HG03442 (cell line): ENCODE results near the gene PSMA1.
"Not testable (repeated sequence)": the region's sequence is repeated elsewhere in the genome, so short reads cannot be mapped to it uniquely, and the experiment has no call there.

ENCODE experiments used
- ATAC-seq: cut with Tn5 transposase; IDR thresholded peaks from one replicate; pipeline ENCODE4 v1.9.1; 2021; ENCODE audit warnings: mild to moderate bottlenecking, moderate library complexity; ENCODE audit not compliant: unreplicated experiment

Gene PSMA1

DNA sequence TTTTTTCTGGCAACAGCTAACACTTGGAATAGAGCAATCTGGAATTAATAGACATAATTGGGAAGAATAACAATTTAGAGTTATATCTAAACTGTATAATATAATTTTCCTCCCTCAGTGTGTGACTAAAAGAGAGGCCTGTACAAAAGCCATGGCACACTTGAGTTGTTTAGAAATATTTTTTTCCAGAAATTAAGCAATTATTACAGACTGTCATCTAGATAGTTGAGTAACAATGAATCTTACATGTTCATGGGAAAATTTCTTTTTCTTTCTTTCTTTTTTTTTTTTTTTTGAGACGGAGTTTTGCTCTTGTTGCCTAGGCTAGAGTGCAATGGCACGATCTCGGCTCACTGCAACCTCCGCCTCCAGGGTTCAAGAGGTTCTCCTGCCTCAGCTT is 15.0 kb upstream of the PSMA1 start:
- ATAC-seq: not testable (repeated sequence)

DNA sequence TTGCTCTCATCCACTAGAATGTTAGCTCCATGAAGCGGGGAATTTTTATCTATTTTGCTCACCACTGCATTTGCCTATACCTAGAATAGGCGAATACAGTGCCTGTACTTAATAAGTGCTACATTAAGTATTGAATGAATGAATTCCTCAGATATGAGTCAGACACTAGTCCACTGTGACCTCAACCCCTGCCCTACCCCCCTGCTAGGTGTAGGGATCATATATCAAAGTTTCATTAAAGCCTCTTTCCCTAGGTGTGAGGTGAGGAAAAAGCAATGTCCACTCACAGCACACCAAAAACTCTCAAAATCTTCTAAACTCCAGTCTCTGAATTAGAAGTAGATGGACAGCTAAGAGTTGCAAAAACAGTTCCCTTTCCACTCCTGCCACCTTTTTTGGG is 9.8 kb upstream of the PSMA1 start:
- ATAC-seq: no peak

DNA sequence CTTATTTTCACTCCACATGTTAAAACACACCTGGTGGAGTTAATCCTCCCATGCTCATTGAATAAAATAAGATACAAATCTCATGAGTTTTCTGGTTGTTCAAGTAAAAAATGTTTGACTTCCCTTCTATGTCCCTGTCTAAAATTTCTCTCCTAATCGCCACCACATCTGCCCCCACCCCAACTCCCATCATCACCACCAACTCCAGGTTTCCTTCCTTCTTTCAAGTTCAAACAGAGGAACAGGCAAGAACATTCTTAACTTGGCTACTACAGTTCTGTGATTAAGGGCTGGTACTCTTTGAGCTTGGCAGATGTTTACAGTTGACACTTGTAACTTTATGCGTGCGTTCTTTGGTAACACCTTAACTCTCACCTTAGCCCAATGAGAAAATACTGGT is 9.1 kb upstream of the PSMA1 start:
- ATAC-seq: no peak

DNA sequence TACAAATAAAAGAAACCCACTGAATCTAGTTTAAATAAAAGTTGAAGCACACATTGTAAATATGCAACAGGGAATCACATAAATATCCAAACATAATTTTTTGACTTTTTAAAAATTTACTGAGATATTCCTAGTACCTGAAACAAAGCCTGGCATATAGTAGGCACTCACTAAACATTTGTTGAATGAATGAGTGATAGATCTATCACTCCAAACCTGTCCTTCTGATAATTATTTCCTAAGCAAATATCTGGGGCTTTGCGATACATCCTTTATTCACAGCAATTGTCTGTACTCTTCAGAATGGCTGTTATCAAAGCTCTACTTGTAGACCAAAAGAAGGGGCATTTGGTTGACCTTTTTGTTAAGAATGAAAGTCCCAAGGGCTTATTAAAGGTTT is 2.6 kb upstream of the PSMA1 start:
- no peak for ATAC-seq

DNA sequence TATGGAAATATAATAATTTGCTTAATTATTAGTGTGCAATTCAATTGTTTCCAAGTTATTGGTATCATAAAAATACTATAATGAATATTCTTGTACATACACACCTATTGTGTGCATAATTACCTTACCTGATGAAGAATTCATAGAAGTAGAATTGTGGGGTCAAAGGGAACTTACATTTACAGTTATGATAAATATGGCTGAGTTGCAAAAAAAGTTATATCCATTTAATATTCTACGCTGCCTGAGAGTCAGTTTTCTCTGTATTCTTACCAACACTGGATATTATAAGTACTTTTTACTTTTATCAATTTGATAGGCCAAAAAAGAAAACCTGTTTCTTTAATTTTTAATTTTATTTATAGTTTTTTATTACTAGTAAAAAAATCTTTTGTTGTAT is 2.1 kb upstream of the PSMA1 start:
- ATAC-seq: no peak

DNA sequence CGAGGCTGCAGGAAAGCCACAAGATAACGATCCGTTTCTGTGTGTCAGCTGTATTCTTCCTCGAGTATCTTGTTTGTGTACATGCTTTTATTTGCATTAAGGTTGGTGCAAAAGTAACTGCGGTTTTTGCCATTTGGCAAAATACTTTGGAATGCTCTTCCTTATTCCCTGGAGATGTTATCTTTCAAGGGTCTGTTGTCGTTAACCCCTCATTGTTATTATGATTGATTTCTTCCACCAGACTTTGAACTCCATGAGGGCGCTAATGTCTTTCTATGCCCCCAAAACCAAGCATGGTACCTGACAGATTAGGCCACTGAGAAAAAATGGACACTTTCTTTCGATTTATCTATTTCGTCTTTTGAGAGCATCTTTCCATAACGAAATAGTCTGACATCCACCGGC is 563 bp upstream of the PSMA1 start:
- no peak for ATAC-seq

DNA sequence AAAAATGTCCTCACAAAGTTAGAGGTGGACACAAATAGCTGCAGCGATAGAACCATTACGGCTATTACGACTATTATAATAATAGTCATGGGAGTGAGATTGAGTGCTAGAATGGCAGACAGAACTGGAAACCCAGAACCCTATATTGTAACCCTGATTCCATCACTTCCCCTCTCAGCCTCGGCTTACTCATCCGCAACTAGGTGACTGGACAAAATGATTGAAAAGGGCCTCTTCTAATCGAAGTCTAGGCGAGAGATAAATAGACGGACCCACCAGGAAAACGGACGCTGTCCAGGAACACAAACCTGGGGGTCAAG is 629 bp downstream of the PSMA1 start:
- peak; percentile 2 for ATAC-seq

DNA sequence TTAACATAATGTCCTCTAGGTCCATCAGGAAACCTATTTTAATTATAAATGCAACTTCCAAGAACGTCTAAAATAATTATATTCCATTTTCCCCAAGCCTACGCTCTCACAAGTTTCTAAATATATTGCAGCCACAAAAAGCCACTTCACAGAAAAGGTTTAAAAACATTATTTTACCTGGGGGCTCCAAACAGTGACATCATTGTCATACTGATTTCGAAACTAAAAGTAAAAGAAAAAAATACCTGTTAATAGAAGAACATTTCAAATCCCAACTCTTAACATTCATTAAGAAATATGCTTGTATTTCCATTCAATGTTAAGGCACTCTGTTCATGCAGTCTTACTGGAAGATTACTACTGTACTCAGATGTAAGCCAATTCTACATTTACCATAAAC is 1.4 kb downstream of the PSMA1 start:
- no peak for ATAC-seq

DNA sequence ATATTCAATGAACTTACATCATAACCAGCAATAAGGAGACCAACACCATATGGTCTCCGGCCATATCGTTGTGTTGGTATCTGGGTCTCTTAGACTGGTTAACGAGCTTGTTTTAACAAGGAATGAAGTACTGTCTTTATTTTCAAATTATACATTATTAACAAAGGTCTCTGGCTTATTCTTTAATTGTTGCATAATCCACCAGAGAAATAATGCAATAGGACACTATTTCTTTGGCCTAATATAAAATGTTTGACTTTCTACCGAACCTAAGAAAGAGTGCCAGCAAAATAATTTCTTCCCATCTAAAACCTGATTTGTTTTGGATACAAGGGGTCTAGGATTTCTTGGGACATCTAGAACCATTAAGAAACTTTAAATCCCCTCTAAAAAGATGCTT is 6.4 kb downstream of the PSMA1 start:
- no peak for ATAC-seq

DNA sequence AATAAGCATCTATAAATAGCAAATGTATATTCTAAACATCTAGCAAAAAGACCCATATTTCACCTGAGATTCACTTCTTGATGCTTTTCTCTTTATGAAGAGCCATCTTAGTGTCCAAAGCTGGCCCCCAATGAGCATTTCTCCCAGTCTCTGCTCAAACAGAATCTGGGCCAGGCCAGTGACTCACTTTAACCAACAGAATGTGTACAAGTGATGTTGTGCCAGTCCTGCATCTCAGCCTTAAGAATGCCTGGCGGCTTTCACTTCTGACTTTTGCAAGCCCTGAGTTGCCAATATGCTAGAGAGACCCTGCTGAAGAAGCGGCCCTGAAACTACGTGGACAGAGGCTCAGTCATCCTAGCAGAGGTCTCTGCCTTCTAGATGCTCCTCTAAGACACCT is 13.7 kb downstream of the PSMA1 start:
- ATAC-seq: no peak

DNA sequence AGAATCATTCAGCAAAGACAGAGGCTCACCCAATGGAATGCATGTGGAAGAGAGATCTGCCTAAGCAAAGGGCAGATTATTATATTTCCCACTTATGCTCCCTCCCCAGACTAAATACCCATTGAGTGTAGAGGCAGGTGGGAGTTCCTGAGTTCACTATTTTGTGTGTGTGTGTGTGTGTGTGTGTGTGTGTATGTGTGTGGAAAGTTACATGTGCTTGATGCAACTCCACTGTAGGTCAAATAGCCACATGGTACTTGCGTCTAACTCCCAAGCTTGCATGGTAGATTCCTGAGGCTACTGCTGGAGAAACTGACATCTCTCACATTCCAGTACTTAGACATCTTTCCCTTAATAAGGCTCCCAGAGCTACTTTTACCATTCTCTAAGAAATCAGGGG is 17.2 kb downstream of the PSMA1 start:
- ATAC-seq: no peak

DNA sequence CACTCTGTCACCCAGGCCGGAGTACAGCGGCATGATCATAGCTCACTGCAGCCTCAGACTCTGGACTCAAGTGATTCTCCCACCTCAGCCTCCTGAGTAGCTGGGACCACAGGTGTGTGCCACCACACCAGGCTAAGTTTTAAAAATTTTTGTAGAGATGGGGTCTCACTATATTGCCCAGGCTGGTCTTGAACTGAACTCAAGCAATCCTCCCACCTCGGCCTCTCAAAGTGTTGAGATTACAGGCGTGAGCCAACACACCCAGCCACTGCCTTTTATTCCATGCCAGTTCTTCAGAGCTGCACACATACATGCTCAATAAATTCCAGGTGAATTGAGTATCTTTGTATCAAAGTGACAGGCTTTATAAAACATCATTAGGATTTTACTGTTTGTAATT is 18.1 kb downstream of the PSMA1 start:
- ATAC-seq: no peak

DNA sequence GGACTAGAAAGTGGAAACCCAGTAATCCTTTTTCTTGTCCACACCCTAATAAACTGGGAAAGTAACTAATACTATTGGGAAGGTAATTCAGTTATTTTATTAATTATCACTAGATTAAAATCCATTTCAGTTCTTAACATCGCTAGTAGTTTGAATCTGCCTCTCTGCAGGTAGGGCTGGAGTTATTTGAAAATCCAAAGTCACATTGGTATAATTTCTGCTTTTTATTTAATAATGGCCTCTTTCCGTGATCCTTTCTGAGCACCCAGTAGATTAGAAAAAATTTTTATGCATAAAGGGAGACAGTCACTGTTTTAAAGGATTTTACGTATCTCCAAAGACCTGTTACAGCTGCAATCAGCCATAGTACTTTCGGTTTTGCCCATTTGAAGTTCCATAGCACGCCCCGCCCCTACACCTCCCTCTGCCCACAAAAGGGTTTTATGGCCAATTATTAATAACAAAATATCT is 20.0 kb downstream of the PSMA1 start:
- peak; percentile 47 for ATAC-seq

DNA sequence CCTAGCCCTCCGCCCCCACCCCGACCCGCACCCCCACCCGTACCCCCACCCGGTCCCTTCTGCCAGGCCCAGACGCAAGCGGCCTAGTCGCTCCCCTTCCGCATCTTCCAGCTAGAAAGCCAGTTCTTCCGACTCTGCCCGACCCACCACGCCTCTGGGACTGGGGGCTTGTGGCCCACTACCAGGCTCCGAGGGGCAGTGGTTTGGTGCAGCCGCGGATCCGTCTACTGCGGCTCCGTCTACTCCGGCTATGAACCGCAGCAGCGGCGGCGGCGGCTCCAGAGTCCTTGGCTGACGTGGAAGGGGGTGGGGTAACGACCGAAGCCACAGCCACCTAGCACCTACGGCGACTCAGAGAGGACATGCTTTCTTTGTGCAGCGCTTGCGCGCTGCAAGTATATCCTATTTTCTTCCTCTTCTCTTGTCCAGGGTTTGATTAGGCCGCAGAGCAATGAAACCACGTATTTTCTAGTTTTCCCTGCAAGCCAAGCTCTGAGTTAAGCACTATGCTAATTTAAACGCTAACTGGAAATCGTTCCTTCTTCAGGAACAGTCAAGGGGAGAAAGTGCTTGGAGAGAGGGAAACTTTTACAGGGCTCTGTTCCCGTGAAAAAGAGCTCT is 20.5 kb downstream of the PSMA1 start, which contains the start of gene COPB1:
Gene COPB1 (minus strand): TSS at position 252 of the 621 bp plus-strand sequence. CDS start 883 bp downstream, outside the sequence.
- ATAC-seq: peak; percentile 92

DNA sequence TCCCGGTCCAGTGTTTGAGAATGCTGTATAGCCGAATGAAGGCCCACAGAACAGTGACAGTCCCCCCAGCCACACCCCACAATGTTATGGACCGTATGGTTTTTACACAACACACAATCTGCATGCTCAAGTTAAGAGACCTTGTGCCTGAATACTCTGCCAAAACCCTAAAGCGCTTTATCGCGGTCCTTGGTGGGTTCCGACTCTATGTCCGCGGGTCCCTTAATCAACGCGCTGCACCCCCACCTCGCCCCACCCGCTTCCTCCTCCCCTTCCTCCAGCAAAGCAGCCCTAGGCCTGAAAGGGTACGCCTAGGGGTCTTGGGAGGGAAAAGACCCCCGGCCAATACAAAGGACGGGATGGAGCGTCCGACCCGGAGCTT is 21.0 kb downstream of the PSMA1 start:
- ATAC-seq: peak; percentile 4

DNA sequence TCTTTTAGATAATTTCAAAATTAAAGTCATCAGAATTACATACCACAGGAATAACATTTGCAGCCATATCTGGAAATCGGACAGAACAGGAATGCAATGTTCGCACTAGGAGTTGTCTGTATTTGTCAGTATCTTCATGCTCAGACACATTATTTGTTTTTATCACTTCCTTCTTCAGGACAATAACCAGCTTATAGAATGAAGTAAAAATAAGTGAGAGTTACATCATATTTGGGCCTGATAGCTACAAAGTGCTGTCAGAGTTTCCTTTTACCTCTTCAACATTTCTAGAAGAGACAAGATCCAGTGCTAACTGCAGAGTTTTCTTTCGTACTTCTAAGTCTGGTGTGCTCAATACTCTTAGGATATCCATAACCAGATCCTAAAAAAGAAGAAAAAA is 39.5 kb downstream of the PSMA1 start:
- no peak for ATAC-seq

DNA sequence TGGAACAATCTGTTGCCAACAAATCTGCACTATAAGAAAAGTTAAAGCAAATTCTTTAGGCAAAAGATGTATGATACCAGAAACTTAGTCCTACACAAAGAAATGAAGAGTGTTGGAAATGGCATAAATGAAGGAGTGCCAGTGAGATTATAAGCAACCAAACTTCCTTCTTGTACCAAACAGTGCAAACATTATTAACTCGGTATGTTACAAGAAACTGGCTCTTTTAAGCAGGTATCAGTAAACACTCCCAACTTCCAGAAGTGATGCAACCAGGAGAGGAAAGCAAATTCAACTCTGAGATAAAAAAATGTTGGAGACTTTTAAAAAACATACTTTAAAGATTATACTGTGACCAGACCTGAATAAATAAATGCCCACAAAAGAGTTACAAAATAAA is 49.1 kb downstream of the PSMA1 start:
- no peak for ATAC-seq

DNA sequence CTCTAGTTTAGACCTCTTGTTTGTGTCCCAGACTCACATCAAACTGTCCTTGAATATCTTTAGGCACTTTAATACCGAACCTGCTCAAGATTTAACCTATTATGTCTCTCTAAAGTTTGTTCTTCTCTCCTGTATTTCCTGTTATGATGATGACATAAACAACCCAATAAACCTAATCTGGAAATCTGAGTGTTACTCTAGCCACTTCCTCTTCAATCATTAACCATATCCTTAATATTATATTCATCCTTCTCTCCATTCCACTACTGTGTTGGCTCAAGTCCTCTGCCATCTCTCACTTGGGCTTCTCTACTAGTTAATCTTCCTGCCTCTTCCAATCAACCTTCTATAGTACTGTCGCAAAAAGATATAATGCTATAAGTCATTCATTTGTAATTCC is 56.6 kb downstream of the PSMA1 start:
- ATAC-seq: no peak

DNA sequence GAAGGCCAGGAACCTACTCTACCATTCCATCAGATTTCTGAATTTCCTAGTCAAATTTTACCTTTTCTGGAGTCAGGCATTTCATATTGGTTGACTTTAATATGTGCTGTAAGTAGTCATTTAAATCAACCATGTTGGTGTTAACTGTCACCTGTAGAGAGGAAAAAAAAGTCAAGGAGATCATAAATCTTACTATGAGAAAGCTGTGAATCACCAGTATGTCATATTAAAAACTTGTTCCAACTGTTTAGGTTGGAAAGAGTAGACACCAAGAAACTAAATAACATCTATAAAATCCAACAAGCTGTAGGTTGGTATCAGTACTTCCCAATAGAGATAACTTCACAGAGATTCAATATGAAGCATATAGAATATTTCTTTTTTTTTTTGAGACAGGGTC is 60.0 kb downstream of the PSMA1 start:
- ATAC-seq: no peak

DNA sequence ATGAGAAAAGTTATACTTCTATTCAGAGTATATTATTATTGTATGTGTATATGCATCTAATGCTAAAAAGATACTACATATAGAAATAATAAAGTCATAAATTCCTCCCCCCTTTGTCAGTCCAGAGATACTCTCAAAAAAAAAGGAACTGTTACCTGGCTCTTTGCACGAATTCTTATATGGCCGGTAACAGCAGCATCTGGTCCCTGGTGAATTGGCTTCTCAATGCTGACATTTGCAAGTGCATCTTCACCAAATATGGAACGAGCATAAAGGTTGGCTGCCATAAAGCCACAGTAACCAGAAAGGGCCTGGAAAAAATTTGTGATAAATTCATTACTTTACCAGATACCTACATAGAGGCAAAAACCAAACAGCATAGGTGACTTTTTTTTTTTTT is 61.8 kb downstream of the PSMA1 start:
- ATAC-seq: no peak

DNA sequence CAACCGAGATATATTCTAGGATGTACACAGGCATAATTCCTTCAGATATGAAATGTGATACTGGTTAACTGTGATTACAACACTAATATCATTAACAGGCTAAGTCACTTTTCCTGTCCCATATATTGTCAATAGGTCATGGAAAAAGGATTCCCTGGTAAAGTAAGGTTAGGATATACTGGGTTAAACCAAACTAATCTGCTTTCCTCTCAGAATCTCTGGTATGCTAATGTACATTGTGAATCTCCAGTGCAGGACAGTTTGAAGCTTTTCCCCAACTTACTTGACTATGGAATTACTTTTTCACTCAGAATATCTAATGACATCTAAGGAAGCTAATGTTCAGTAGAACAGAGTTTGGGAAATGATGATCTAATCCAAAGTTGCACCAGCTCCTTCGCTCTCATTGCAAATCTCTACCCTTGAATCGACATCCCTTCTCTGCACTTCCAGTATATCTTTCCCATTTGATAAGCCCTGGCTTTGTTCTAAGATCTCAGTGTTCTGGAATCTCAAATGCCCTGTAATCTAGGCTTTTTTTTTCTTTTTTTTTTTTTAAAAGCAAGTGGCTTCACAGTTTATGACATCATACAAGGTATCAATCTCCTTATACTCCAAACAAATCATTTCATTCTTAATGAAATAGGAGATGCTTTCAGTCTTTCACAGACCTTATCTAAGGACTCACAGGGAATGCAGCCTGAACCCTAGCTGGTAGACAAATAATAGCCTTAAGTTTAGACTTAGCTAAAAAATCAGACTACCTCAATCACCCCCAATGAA is 64.3 kb downstream of the PSMA1 start:
- no peak for ATAC-seq
